Endothelial cell of umbilical vein (primary cell): ENCODE measurements around the gene APC2. TPM values are rescaled to one million over a fixed set of nuclear protein-coding genes. Genes with fewer than 3 reads are reported as not detected.

Experiments used
- BruUV-seq: library from RNA; stranded (reverse); fragments of 400-500 nt; replicated peaks from 2 replicates; lab custom pipeline; 2021; lab: Mats Ljungman, UMichigan
- CTCF ChIA-PET: fragments of 300-600, 350-600 bp; sonication (Branson Sonifier 250); formaldehyde crosslinking; loops from one replicate; lab custom pipeline; 2021; ENCODE audit warnings: antibody characterized with exemption, inconsistent platforms; lab: Charles Lee
- POLR2A ChIA-PET: fragments of 300-600, 350-600 bp; sonication (Branson Sonifier 250); formaldehyde crosslinking; loops from one replicate; lab custom pipeline; 2021; ENCODE audit warnings: antibody characterized with exemption, inconsistent platforms; lab: Charles Lee
- DNase-seq: peaks from one replicate; pipeline ENCODE4 v3.0.0-alpha.2; 2011; ENCODE audit warnings: low read depth, low spot score
- FAIRE-seq: peaks from 2 replicates; lab custom pipeline; 2011; peaks lifted over from hg19 to GRCh38; lab: Jason Lieb, UNC
- H2AFZ ChIP-seq: 2 replicates; pipeline ENCODE4 v1.6.0; 2012; ENCODE audit warnings: low read depth, low read length, control low read depth, inconsistent platforms
- H3K27ac ChIP-seq: 2 replicates; pipeline ENCODE4 v1.5.1; 2011; ENCODE audit warnings: low read depth, mild to moderate bottlenecking, control low read depth, low read length, moderate library complexity; ENCODE audit not compliant: insufficient read depth
- H3K27me3 ChIP-seq, 2 experiments: 2 replicates each; pipeline versions ENCODE4 v1.6.0 to v1.6.1; 2011; ENCODE audit warnings: low read length in 2 of 2, mixed read lengths in 1 of 2; ENCODE audit not compliant: control insufficient read depth in 2 of 2, insufficient read depth in 2 of 2
- H3K36me3 ChIP-seq, 2 experiments: 2 replicates in 1 of 2; 3 replicates in 1 of 2; pipeline ENCODE4 v1.5.1; 2011; ENCODE audit warnings: low read length in 2 of 2, mild to moderate bottlenecking in 1 of 2, moderate library complexity in 1 of 2; ENCODE audit not compliant: control insufficient read depth in 2 of 2, insufficient read depth in 2 of 2; ENCODE audit errors: extremely low read depth in 1 of 2
- H3K4me1 ChIP-seq: 3 replicates; pipeline ENCODE4 v1.5.1; 2011; ENCODE audit warnings: mild to moderate bottlenecking, low read length; ENCODE audit not compliant: control insufficient read depth, insufficient read depth; ENCODE audit errors: extremely low read depth
- H3K4me2 ChIP-seq: 2 replicates; pipeline ENCODE4 v1.6.1; 2011; ENCODE audit warnings: low read length, control low read depth, mixed read lengths; ENCODE audit not compliant: insufficient read depth
- H3K4me3 ChIP-seq, 3 experiments: fragments of 200-600 bp in 1 of 3; sonication (generic), shearing (Covaris generic) in 1 of 3; replicated peaks in 1 of 3; 2 replicates each; pipeline ENCODE4 v1.5.1; 2011 to 2016; ENCODE audit warnings: control low read depth in 3 of 3, low read length in 3 of 3, mild to moderate bottlenecking in 2 of 3, inconsistent platforms in 1 of 3, low read depth in 1 of 3, moderate library complexity in 1 of 3; ENCODE audit not compliant: insufficient read depth in 1 of 3
- H3K79me2 ChIP-seq: 2 replicates; pipeline ENCODE4 v1.6.0; 2012; ENCODE audit warnings: low read length, inconsistent platforms; ENCODE audit not compliant: control insufficient read depth, insufficient read depth
- H3K9ac ChIP-seq: replicated peaks from 2 replicates; pipeline ENCODE3; 2011; ENCODE audit warnings: low read length, control low read depth; ENCODE audit not compliant: insufficient read depth; ENCODE audit errors: extremely low read depth
- H3K9me1 ChIP-seq: replicated peaks from 3 replicates; pipeline ENCODE4 v1.6.0; 2011; ENCODE audit warnings: mild to moderate bottlenecking, low read length; ENCODE audit not compliant: control insufficient read depth, insufficient read depth; ENCODE audit errors: extremely low read depth
- H3K9me3 ChIP-seq: replicated peaks from 2 replicates; pipeline ENCODE4 v1.5.1; 2012; ENCODE audit warnings: low read length, inconsistent platforms; ENCODE audit not compliant: control insufficient read depth, insufficient read depth
- H4K20me1 ChIP-seq: replicated peaks from 2 replicates; pipeline ENCODE3; 2011; ENCODE audit warnings: mild to moderate bottlenecking, low read length; ENCODE audit not compliant: control insufficient read depth, insufficient read depth; ENCODE audit errors: extremely low read depth
- CTCF ChIP-seq, 2 donors: IDR thresholded peaks; 1 replicate in 1 of 2; 2 replicates in 1 of 2; pipeline ENCODE4 v1.5.1; 2011; ENCODE audit warnings: low read length in 2 of 2, mild to moderate bottlenecking in 2 of 2, moderate library complexity in 2 of 2, control low read depth in 1 of 2, inconsistent platforms in 1 of 2, low read depth in 1 of 2; ENCODE audit not compliant: insufficient read depth in 1 of 2; ENCODE audit errors: extremely low read depth in 1 of 2
- EZH2 ChIP-seq: IDR thresholded peaks from 2 replicates; pipeline ENCODE4 v1.6.1; 2012; ENCODE audit warnings: borderline replicate concordance, low read depth, mild to moderate bottlenecking, moderate library complexity, low read length, inconsistent platforms; ENCODE audit not compliant: severe bottlenecking
- FOS ChIP-seq: IDR thresholded peaks from 2 replicates; pipeline ENCODE4 v1.6.1; 2011; ENCODE audit warnings: mild to moderate bottlenecking, low read length, moderate library complexity, borderline replicate concordance; ENCODE audit not compliant: insufficient read depth
- GATA2 ChIP-seq: IDR thresholded peaks from 2 replicates; pipeline ENCODE4 v1.7.0; 2011; ENCODE audit warnings: low read depth, mild to moderate bottlenecking, moderate library complexity, mixed read lengths, low read length; ENCODE audit not compliant: insufficient read length, insufficient read depth
- JUN ChIP-seq: IDR thresholded peaks from 2 replicates; pipeline ENCODE4 v1.6.1; 2011; ENCODE audit warnings: borderline replicate concordance, low read depth; ENCODE audit not compliant: insufficient read length, insufficient read depth
- MYC ChIP-seq: IDR thresholded peaks from one replicate; pipeline ENCODE4 v1.6.1; 2011; ENCODE audit warnings: mild to moderate bottlenecking, low read depth, low read length
- POLR2A ChIP-seq: IDR thresholded peaks from 2 replicates; pipeline ENCODE4 v1.6.1; 2012; ENCODE audit warnings: low read depth, mild to moderate bottlenecking, control low read depth, low read length
- POLR2AphosphoS5 ChIP-seq: IDR thresholded peaks from 2 replicates; pipeline ENCODE4 v1.6.1; 2012; ENCODE audit warnings: low read depth, mild to moderate bottlenecking, control low read depth, low read length, moderate library complexity; ENCODE audit not compliant: insufficient read depth
- dilution Hi-C: fragments of 300-500 bp; cut with MboI; formaldehyde crosslinking; loops from one replicate; pipeline ENCODE4 v1.15.0; 2019; ENCODE audit warnings: low sequenced_read_pairs; ENCODE audit not compliant: extremely low pct_ligation_motif_present
- intact Hi-C: fragments of 100-400 bp; cut with micrococcal nuclease; formaldehyde crosslinking; loops from one replicate; pipeline ENCODE4 v1.10.0; 2022
- polyA plus RNA-seq, 4 experiments: library from polyadenylated mRNA; depleted of rRNA in 3 of 4; stranded (reverse) in 3 of 4; unstranded in 1 of 4; fragments of >200 nt; gene quantifications; 2 replicates each; pipeline versions ENCODE4 v1.2.1 to v1.2.3, GENCODE V29; 2011 to 2012; ENCODE audit warnings: missing spikeins in 1 of 4
- total RNA-seq: library from RNA; stranded (reverse); gene quantifications from 2 replicates; pipeline ENCODE4 v1.2.3, GENCODE V29; 2021
- TF ChIP-seq, protein P1 (sequence below): IDR thresholded peaks from 2 replicates; pipeline ENCODE4 v1.6.1; 2011; ENCODE audit not compliant: insufficient read depth, insufficient read length

Gene APC2
- total and polyA plus RNA-seq, 2 donors (not counting 3 experiments of a cell fraction or from before 2014, with no cell fraction given): 0.01 to 0.04 TPM

GRCh38 chr19:1455336-1456120 is 5.6 kb downstream of the APC2 start:
- H4K20me1 ChIP-seq: no peaks in the 10 kb centered on the region
- DNase-seq (peak; percentile 53), FAIRE-seq (peak; percentile 49)
- H3K4me2 ChIP-seq: no peak overlapping the region
- dilution Hi-C loops (no loop called here), intact Hi-C loops (no loop called here)
- H3K9me3 ChIP-seq: no peaks in the 10 kb centered on the region
- TF ChIP-seq POLR2A: no peak
- TF ChIP-seq POLR2AphosphoS5: no peak
- TF ChIP-seq MYC: no peak
- TF ChIP-seq FOS: no peak
- no peak for TF ChIP-seq CTCF (IDR thresholded peaks at IDR 0.05; ENCODE audit: extremely low read depth in 1 of 2, insufficient read depth in 1 of 2, low read depth in 1 of 2, low read length in 2 of 2)
- TF ChIP-seq, protein P1, sequence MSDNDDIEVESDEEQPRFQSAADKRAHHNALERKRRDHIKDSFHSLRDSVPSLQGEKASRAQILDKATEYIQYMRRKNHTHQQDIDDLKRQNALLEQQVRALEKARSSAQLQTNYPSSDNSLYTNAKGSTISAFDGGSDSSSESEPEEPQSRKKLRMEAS: no peak
- TF ChIP-seq JUN: no peak
- no peak for TF ChIP-seq EZH2
- no peak for TF ChIP-seq GATA2
- no peak overlapping the region for H3K27ac ChIP-seq
- ChIA-PET POLR2A (interaction anchor here (0.6 kb wide), 1 partner anchor 1522 kb away, joined by 4 read pairs; no protein-coding TSS in a partner anchor), CTCF (interaction anchor here (0.6 to 3.7 kb wide), 3 partner anchors 11 to 267 kb away, joined by 4 to 28 read pairs (median 11); no protein-coding TSS in a partner anchor)
- BruUV-seq: no TSS peak
- no peak overlapping the region for H3K4me3 ChIP-seq
- H3K9me1 ChIP-seq: no peaks in the 10 kb centered on the region
- H3K36me3 ChIP-seq: no peaks in the 10 kb centered on the region
- no peak overlapping the region for H2AFZ ChIP-seq
- peaks cover 28 to 31% of the 10 kb centered on the region in 2 experiments for H3K27me3 ChIP-seq
- H3K4me1 ChIP-seq: no peaks in the 10 kb centered on the region
- no peaks in the 10 kb centered on the region for H3K79me2 ChIP-seq
- no peak overlapping the region for H3K9ac ChIP-seq
